LNCAP (cell line): Measurements from ENCODE around the gene MIR17HG.

Experiments
- TF ChIP-seq, protein P1 (sequence below): fragments of 450-650 bp; IDR thresholded peaks from 2 replicates; pipeline ENCODE4 v1.5.1; 2017; ENCODE audit warnings: mild to moderate bottlenecking

The MIR17HG gene

DNA sequence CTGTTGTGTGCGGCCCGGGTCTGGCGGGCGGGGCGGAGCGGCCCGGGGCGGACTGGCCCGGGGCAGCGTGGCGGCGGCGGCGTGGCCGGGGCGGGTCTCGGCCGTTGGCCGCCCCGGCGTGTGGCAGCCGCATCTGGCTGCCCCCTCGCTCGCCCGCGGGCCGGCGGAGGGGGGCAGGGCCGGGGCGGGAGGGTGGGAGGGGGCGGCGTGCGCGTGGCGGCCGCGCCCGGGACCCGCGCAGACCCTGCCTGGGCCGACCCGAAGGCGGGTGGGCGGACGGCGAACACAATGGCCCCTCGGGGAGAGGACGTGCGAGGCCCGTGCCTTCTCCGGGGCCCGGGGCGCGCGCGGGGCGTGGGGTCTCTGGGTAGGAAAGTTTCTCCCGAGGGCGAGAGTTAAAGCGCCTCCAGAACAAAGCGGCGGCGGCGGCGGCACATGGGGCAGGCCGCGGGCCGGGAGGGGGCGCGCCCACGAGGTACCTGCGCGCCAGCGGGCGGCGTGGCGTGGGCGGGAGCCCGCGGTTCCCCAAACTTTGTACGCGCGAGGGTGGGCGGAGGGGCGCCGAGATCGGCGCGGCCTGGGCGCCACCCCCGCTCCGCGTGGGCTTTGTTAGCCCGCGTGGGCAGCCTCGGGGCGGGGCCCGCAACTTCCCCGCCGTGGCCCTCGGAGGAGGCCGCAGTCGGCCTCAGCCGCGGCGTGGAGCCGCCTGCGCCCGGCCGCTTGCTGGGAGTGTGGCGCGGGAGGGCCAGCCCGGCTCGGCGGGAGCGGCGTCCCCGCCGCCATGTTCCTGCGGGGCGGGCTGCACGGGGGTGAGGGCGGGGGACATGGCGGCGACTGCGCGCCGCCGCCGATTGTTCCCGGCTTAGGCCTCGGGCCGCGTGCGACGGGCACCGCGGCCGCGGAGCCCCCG lies 764 bp downstream of the MIR17HG start:
- TF ChIP-seq, protein P1, sequence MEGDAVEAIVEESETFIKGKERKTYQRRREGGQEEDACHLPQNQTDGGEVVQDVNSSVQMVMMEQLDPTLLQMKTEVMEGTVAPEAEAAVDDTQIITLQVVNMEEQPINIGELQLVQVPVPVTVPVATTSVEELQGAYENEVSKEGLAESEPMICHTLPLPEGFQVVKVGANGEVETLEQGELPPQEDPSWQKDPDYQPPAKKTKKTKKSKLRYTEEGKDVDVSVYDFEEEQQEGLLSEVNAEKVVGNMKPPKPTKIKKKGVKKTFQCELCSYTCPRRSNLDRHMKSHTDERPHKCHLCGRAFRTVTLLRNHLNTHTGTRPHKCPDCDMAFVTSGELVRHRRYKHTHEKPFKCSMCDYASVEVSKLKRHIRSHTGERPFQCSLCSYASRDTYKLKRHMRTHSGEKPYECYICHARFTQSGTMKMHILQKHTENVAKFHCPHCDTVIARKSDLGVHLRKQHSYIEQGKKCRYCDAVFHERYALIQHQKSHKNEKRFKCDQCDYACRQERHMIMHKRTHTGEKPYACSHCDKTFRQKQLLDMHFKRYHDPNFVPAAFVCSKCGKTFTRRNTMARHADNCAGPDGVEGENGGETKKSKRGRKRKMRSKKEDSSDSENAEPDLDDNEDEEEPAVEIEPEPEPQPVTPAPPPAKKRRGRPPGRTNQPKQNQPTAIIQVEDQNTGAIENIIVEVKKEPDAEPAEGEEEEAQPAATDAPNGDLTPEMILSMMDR: no peak

DNA sequence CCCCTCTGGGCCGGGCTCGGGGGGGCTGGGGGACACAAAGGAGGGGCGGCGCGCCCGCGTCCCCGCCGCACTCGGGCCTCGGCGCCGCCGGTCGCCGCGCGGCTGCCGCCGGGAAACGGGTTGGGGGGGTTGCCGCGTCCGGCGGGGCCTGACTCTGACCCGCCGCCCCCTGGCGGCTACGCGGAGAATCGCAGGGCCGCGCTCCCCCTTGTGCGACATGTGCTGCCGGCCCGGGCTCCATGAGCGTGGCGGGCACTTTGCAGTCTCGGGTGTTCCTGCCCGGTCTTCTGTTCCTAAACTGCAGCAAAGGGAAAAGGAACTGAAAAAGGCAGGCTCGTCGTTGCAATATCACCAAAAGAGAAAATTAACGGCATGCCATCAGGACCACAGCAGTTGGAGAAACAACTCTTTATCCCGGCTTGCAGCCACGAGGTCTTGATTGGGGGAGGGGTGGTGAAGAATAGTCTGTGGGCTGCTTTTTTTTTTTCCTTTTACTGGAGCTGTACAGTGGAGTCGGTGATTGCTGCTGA lies 1.5 kb downstream of the MIR17HG start:
- TF ChIP-seq, protein P1: peak; percentile 88

DNA sequence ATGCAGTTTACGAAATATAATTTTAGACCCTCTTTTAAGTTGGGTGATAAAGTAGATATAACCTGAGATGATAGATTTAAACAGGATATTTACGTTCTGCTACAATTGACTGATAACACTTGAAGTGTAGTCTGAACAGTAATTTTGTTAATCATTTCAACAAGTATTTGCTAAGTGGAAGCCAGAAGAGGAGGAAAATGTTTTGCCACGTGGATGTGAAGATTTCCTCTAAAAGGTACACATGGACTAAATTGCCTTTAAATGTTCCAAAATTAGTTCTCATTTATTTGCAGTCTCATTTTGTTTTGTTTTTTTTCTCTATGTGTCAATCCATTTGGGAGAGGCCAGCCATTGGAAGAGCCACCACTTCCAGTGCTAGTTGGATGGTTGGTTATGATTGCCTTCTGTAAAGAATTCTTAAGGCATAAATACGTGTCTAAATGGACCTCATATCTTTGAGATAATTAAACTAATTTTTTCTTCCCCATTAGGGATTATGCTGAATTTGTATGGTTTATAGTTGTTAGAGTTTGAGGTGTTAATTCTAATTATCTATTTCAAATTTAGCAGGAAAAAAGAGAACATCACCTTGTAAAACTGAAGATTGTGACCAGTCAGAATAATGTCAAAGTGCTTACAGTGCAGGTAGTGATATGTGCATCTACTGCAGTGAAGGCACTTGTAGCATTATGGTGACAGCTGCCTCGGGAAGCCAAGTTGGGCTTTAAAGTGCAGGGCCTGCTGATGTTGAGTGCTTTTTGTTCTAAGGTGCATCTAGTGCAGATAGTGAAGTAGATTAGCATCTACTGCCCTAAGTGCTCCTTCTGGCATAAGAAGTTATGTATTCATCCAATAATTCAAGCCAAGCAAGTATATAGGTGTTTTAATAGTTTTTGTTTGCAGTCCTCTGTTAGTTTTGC lies 2.8 kb downstream of the MIR17HG start:
- TF ChIP-seq, protein P1: no peak

DNA sequence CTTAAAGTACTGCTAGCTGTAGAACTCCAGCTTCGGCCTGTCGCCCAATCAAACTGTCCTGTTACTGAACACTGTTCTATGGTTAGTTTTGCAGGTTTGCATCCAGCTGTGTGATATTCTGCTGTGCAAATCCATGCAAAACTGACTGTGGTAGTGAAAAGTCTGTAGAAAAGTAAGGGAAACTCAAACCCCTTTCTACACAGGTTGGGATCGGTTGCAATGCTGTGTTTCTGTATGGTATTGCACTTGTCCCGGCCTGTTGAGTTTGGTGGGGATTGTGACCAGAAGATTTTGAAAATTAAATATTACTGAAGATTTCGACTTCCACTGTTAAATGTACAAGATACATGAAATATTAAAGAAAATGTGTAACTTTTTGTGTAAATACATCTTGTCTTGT lies 3.6 kb downstream of the MIR17HG start:
- TF ChIP-seq, protein P1: no peak

DNA sequence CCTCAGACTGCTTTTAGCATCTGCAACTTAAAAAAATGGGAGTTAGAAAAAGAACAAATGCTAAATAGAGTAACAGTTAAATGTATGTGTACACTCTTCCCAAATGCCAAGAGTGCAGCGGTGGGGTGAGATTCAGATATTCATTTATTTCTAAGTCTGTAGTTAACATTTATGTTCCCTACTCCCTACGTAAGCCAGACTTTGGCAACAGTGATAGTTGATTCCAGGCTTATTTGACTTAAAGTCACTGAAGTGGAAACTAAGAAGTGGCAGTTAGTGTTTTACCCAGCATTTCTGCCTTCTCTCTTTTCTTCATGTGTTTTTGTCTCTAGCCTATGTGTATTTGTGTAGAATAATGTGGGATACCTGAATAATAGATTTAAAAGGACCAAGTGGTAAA lies 4.5 kb downstream of the MIR17HG start:
- TF ChIP-seq, protein P1: no peak

DNA sequence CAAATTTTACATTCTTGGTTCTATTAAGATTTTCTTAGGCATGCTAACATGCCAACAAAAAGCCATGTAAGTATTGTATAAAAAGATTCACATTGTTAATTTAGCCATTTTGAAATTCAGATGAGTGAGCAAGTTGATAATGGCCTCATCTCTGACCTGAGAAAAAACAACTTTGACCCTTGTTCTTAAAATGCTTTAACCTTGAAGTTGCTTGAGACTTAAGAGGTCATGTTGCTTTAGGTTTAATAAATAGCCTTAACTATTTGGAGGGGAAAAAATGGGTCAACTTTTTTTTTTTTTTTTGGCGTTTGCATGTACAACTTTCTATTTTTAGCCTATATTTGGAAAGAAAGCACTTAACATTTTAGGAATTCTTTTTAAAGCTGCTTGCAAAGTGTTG lies 6.0 kb downstream of the MIR17HG start:
- TF ChIP-seq, protein P1: no peak

DNA sequence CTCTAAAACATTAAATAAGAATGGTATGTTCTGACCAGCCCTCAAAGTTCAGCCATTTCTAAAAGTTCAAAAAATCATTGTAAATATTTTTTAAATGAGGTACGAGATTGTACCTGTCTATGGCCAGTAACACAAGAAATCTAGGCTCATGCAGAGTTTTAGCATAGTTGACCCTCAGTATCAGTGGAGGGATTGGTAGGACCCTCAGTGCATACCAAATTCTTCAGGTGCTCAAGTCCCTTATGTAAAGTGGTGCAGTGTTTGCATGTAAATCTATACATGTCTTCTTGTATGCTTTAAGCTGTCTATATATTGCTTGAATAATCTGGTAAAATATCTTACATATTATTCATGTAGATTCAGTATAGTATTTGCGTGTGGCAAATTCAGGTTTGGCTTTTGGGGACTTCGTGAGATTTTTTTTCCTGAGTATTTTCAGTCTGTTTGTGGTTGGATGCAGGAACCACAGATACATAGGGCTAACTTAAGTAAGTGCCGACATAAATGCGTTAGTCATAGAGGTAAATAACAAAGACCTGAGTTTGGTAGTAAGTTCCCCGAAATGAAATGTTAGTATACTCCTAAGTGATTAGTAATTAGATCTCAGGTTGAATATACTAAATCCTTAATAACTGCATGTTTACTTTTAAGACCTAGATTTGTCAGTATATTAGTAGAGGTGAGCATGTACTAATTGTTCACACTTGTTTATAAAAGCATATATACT lies 7.8 kb downstream of the MIR17HG start:
- TF ChIP-seq, protein P1: no peak
